Hematopoietic multipotent progenitor cell treated with erythropoietin and hydrocortisone succinate and interleukin-3 and kit ligand, for 17 days (in vitro differentiated cells): ENCODE measurements around the gene RPL36A.

Source experiments
- DNase-seq: peaks from one replicate; pipeline ENCODE4 v3.0.0-alpha.2; 2015; ENCODE audit warnings: low spot score

The RPL36A gene

GRCh38 chrX:101393530-101394305 is 2.9 kb downstream of the RPL36A start:
- no peak for DNase-seq

- no peak for DNase-seq
These were observed 3.6 kb downstream of the RPL36A start for GRCh38 chrX:101394372-101394771.

GRCh38 chrX:101395789-101396188 is 5.0 kb downstream of the RPL36A start:
- DNase-seq = peak; percentile 9

- DNase-seq = no peak
These were observed 7.0 kb downstream of the RPL36A start for GRCh38 chrX:101397779-101398178.

GRCh38 chrX:101398694-101399093 is 7.9 kb downstream of the RPL36A start:
- DNase-seq = no peak

GRCh38 chrX:101399825-101400224 is 9.0 kb downstream of the RPL36A start:
- DNase-seq = no peak

GRCh38 chrX:101407167-101407747 is 16.4 kb downstream of the RPL36A start:
- DNase-seq = peak; percentile 47

GRCh38 chrX:101407748-101408531 is 17.1 kb downstream of the RPL36A start, which contains the start of the genes GLA and HNRNPH2:
TSS of gene GLA (minus strand) at chrX:101407925. CDS start at chrX:101407903, 22 bp downstream.
TSS of gene HNRNPH2 (plus strand) at chrX:101408222. CDS start at chrX:101411989, 3,767 bp downstream.
- DNase-seq = peak; percentile 97

GRCh38 chrX:101408532-101408841 is 17.7 kb downstream of the RPL36A start:
- DNase-seq = no peak

GRCh38 chrX:101409043-101409442 is 18.2 kb downstream of the RPL36A start:
- peak; percentile 54 for DNase-seq

- peak; percentile 19 for DNase-seq
These were observed 19.6 kb downstream of the RPL36A start for GRCh38 chrX:101410461-101410860.

- DNase-seq = no peak
These were observed 21.2 kb downstream of the RPL36A start for GRCh38 chrX:101411984-101412383.

- peak; percentile 91 for DNase-seq
These were observed 24.7 kb downstream of the RPL36A start for GRCh38 chrX:101415180-101416145.

- DNase-seq = no peak
These were observed 25.9 kb downstream of the RPL36A start for GRCh38 chrX:101416691-101417090.

- DNase-seq = peak; percentile 14
These were observed 26.4 kb downstream of the RPL36A start for GRCh38 chrX:101417190-101417589.

GRCh38 chrX:101417981-101418841 is 27.4 kb downstream of the RPL36A start:
- peak; percentile 31 for DNase-seq

GRCh38 chrX:101419489-101419888 is 28.7 kb downstream of the RPL36A start:
- no peak for DNase-seq

- no peak for DNase-seq
These were observed 37.1 kb downstream of the RPL36A start for GRCh38 chrX:101427954-101428353.

- no peak for DNase-seq
These were observed 39.1 kb downstream of the RPL36A start for GRCh38 chrX:101429934-101430333.

GRCh38 chrX:101430457-101431078 is 39.8 kb downstream of the RPL36A start:
- no peak for DNase-seq
